K562 (cell line): ENCODE results near the gene NLRX1. TPM values are rescaled to one million over a fixed set of nuclear protein-coding genes. Genes with fewer than 3 reads are reported as not detected.
A peak's percentile ranks its signal among the peaks of the same experiment; 100 is the strongest.

Experiments
- ATF6 ChIP-seq: sonication (generic); formaldehyde crosslinking; IDR thresholded peaks from 2 replicates; pipeline ENCODE4 v1.4.0; 2020; ENCODE audit warnings: mild to moderate bottlenecking, missing genetic modification reagents
- BMI1 ChIP-seq: fragments of 150-350 bp; IDR thresholded peaks from 2 replicates; pipeline ENCODE4 v1.6.1; 2014; ENCODE audit warnings: low read length
- CBFA2T2 ChIP-seq: fragments of 450-650 bp; conservative IDR thresholded peaks from 2 replicates; pipeline ENCODE4 v1.6.1; 2017; ENCODE audit warnings: mild to moderate bottlenecking
- FOXK2 ChIP-seq, 2 experiments: fragments of 450-650 bp; IDR thresholded peaks in 1 of 2; conservative IDR thresholded peaks in 1 of 2; 2 replicates each; pipeline ENCODE4 v1.6.1; 2016; ENCODE audit warnings: low read depth in 2 of 2, mild to moderate bottlenecking in 1 of 2
- GABPB2 ChIP-seq: fragments of 250-450 bp; sonication (Bioruptor Pico); conservative IDR thresholded peaks from 2 replicates; pipeline ENCODE4 v1.5.1; 2021; ENCODE audit warnings: mild to moderate bottlenecking
- GATAD2B ChIP-seq: fragments of 450-650 bp; IDR thresholded peaks from 2 replicates; pipeline ENCODE4 v1.6.1; 2017; ENCODE audit warnings: mild to moderate bottlenecking, borderline replicate concordance
- HDAC3 ChIP-seq: fragments of 450-650 bp; IDR thresholded peaks from 2 replicates; pipeline ENCODE4 v1.6.1; 2018; ENCODE audit warnings: borderline replicate concordance, mild to moderate bottlenecking, moderate library complexity; ENCODE audit not compliant: partially characterized antibody
- MYC ChIP-seq, 2 experiments: fragments of 250-450 bp in 1 of 2; sonication (Bioruptor Pico) in 1 of 2; IDR thresholded peaks; 2 replicates each; pipeline versions ENCODE4 v1.5.1 to v1.6.1; 2012 to 2021; ENCODE audit warnings: low read depth in 2 of 2, borderline replicate concordance in 1 of 2, improper control_type of control experiment in 1 of 2, low read length in 1 of 2, mild to moderate bottlenecking in 1 of 2, moderate library complexity in 1 of 2
- NFIC ChIP-seq: fragments of 450-650 bp; IDR thresholded peaks from 2 replicates; pipeline ENCODE4 v1.6.1; 2017; ENCODE audit warnings: mild to moderate bottlenecking, inconsistent platforms
- POLR2A ChIP-seq: fragments of 450-650 bp; conservative IDR thresholded peaks from 2 replicates; pipeline ENCODE4 v1.6.1; 2016
- PTRF ChIP-seq: fragments of 450-650 bp; IDR thresholded peaks from 2 replicates; pipeline ENCODE4 v1.6.1; 2016; ENCODE audit warnings: mild to moderate bottlenecking, missing genetic modification characterization, missing compliant biosample characterization
- RFX5 ChIP-seq: IDR thresholded peaks from 2 replicates; pipeline ENCODE4 v1.6.1; 2011; ENCODE audit warnings: low read depth, mild to moderate bottlenecking, improper control_type of control experiment, low read length
- TFAM ChIP-seq: fragments of 250-450 bp; sonication (Bioruptor Pico); conservative IDR thresholded peaks from 2 replicates; pipeline ENCODE4 v1.5.0; 2021; ENCODE audit warnings: mild to moderate bottlenecking, moderate library complexity
- UBTF ChIP-seq, 2 experiments: IDR thresholded peaks; 2 replicates each; pipeline ENCODE4 v1.6.1; 2012; ENCODE audit warnings: improper control_type of control experiment in 2 of 2, low read depth in 2 of 2, low read length in 2 of 2, borderline replicate concordance in 1 of 2
- ZBTB11 ChIP-seq, 3 experiments: fragments of 200-800 bp in 1 of 3; fragments of 250-450 bp in 1 of 3; fragments of 450-650 bp in 1 of 3; sonication (Bioruptor Pico) in 1 of 3; sonication (Bioruptor generic) in 1 of 3; formaldehyde crosslinking in 1 of 3; IDR thresholded peaks; 2 replicates each; pipeline versions ENCODE4 v1.6.1 to v1.8.0; 2016 to 2022; ENCODE audit warnings: mild to moderate bottlenecking in 2 of 3, missing genetic modification characterization in 2 of 3, missing compliant biosample characterization in 1 of 3, moderate library complexity in 1 of 3
- ZBTB12 ChIP-seq: fragments of 250-450 bp; sonication (Bioruptor Pico); IDR thresholded peaks from 2 replicates; pipeline ENCODE4 v1.4.0; 2020
- ZNF445 ChIP-seq: fragments of 250-450 bp; sonication (Bioruptor Pico); IDR thresholded peaks from 2 replicates; pipeline ENCODE4 v1.4.0; 2020; ENCODE audit warnings: low read depth, mild to moderate bottlenecking, moderate library complexity
- ZNF668 ChIP-seq: fragments of 250-450 bp; sonication (Bioruptor Pico); IDR thresholded peaks from 2 replicates; pipeline ENCODE4 v1.8.0; 2022; ENCODE audit warnings: mild to moderate bottlenecking, inconsistent platforms
- ZNF764 ChIP-seq: fragments of 250-450 bp; sonication (Bioruptor Pico); IDR thresholded peaks from 2 replicates; pipeline ENCODE4 v1.4.0; 2020; ENCODE audit warnings: low read depth, mild to moderate bottlenecking, moderate library complexity
- polyA plus RNA-seq, 8 experiments: library from polyadenylated mRNA; depleted of rRNA in 4 of 8; stranded (reverse) in 5 of 8; unstranded in 3 of 8; fragments of >200 nt; fragmentation: Nextera tagmentation in 2 of 8; fragmentation: Illumina TruSeq in 1 of 8; extraction: Ambion mirVana in 2 of 8; extraction: Trizol in 1 of 8; gene quantifications; 2 replicates each; pipeline versions ENCODE4 v1.2.1 to v1.2.3, GENCODE V29; 2011 to 2014; ENCODE audit warnings: inconsistent platforms in 1 of 8, missing spikeins in 1 of 8
- total RNA-seq, 7 experiments: library from RNA; depleted of rRNA in 6 of 7; stranded (reverse); fragments of >200 nt in 6 of 7; fragmentation: Illumina TruSeq in 2 of 7; extraction: Trizol in 2 of 7; gene quantifications; 2 replicates each; pipeline versions ENCODE4 v1.2.1 to v1.2.3, GENCODE V29; 2011 to 2021; ENCODE audit warnings: low replicate concordance in 1 of 7

Gene NLRX1
- total and polyA plus RNA-seq, 9 of the 15 experiments (the other 6 are each of a cell fraction or from before 2014, with no cell fraction given), result 0.04 to 2.3 (median 0.69) TPM

GRCh38 chr11:119181677-119182412 lies 13.3 kb downstream of the NLRX1 start (continued):
- no peak for TF ChIP-seq FOXK2 (conservative IDR thresholded peaks at IDR 0.05 in 1 of 2, IDR thresholded peaks at IDR 0.05 in 1 of 2; ENCODE audit: low read depth in 2 of 2)
- no peak for TF ChIP-seq HDAC3
- TF ChIP-seq CBFA2T2, result no peak
- no peak for TF ChIP-seq UBTF (IDR thresholded peaks at IDR 0.05; ENCODE audit: borderline replicate concordance in 1 of 2, low read depth in 2 of 2, low read length in 2 of 2)
- TF ChIP-seq ZNF445, result no peak
- TF ChIP-seq GABPB2 (CRISPR knock-in tag), result no peak
- no peak for TF ChIP-seq BMI1
- TF ChIP-seq PTRF (tag), result no peak
- no peak for TF ChIP-seq GATAD2B
- TF ChIP-seq ATF6 (CRISPR knock-in tag), result no peak
- no peak for TF ChIP-seq ZBTB12 (CRISPR knock-in tag)
- no peak for TF ChIP-seq ZNF764 (CRISPR knock-in tag)
- TF ChIP-seq MYC (IDR thresholded peaks at IDR 0.05; ENCODE audit: low read depth, low read length), result no peak
- TF ChIP-seq MYC (CRISPR knock-in tag; IDR thresholded peaks at IDR 0.05; ENCODE audit: borderline replicate concordance, low read depth), result no peak
- no peak for TF ChIP-seq TFAM (CRISPR knock-in tag)
- TF ChIP-seq ZNF668 (CRISPR knock-in tag), result no peak
- TF ChIP-seq POLR2A, result no peak
- TF ChIP-seq ZBTB11 (CRISPR knock-in tag; IDR thresholded peaks at IDR 0.05), result peak in 1 of 3 experiments; percentile 74; a peak in 2 of 6 replicates
- no peak for TF ChIP-seq RFX5
- no peak for TF ChIP-seq NFIC
